ENCODE data around the gene PPIP5K1. TPM values are rescaled to one million over a fixed set of nuclear protein-coding genes. Genes with fewer than 3 reads are reported as not detected.

Gene PPIP5K1

GRCh38 chr15:43487271-43487895 lies 102.6 kb downstream of the PPIP5K1 start:
- H4K5ac ChIP-seq (ENCODE audit: low read length), result no peak overlapping the region
- H3K27ac ChIP-seq (ENCODE audit: low read depth, low read length), result no peak overlapping the region
- H3K79me1 ChIP-seq (ENCODE audit: low read length), result peaks cover 3% of the 10 kb centered on the region
- peaks cover 5% of the 10 kb centered on the region for H3K4me1 ChIP-seq (ENCODE audit: control insufficient read depth, low read depth, low read length)
- H3K56ac ChIP-seq (ENCODE audit: low read length), result no peak overlapping the region
- H3K4me2 ChIP-seq (ENCODE audit: low read length), result no peak overlapping the region
- H3K79me2 ChIP-seq (ENCODE audit: control insufficient read depth, insufficient read depth, low read length), result peaks cover 5% of the 10 kb centered on the region
- H3K23ac ChIP-seq (ENCODE audit: low read length), result no peak overlapping the region
- no peak overlapping the region for H4K8ac ChIP-seq (ENCODE audit: low read depth, low read length)
- no peak overlapping the region for H3K4me3 ChIP-seq (ENCODE audit: low read length)
- H3K18ac ChIP-seq (ENCODE audit: low read length), result no peak overlapping the region
- DNase-seq, result no peak
- no peak overlapping the region for H2BK5ac ChIP-seq (ENCODE audit: low read length)
- H2AK5ac ChIP-seq (ENCODE audit: low read length), result no peak overlapping the region
- no peak overlapping the region for H2BK120ac ChIP-seq (ENCODE audit: low read depth, low read length)
- H3K9ac ChIP-seq (ENCODE audit: low read length), result no peak overlapping the region
- no peaks in the 10 kb centered on the region for H3K27me3 ChIP-seq (ENCODE audit: insufficient read depth, low read length, poor library complexity)
- peaks cover 1% of the 10 kb centered on the region for H3K36me3 ChIP-seq (ENCODE audit: control insufficient read depth, insufficient read depth, low read length)
- no CpG with 5 or more reads among the region's 6 CpGs for WGBS (ENCODE audit: extremely low coverage, insufficient coverage, low lambda C conversion rate)
- H2BK15ac ChIP-seq (replicated peaks; ENCODE audit: low read depth), result no peak overlapping the region
- H3K4ac ChIP-seq (ENCODE audit: low read depth, low read length), result no peak overlapping the region

GRCh38 chr15:43484455-43484854 lies 105.6 kb downstream of the PPIP5K1 start:
- Histone ChIP-seq H3K4me2 (ENCODE audit: low read length) (no peak overlapping the region), H3K36me3 (ENCODE audit: control insufficient read depth, insufficient read depth, low read length) (peaks cover 4% of the 10 kb centered on the region), H3K4me1 (ENCODE audit: control insufficient read depth, low read depth, low read length) (no peaks in the 10 kb centered on the region), H3K4me3 (ENCODE audit: low read length) (no peak overlapping the region), H3K79me1 (ENCODE audit: low read length) (no peaks in the 10 kb centered on the region), H4K8ac (ENCODE audit: low read depth, low read length) (no peak overlapping the region), H2BK5ac (ENCODE audit: low read length) (no peak overlapping the region), H2BK15ac (replicated peaks; ENCODE audit: low read depth) (no peak overlapping the region), H3K27me3 (ENCODE audit: insufficient read depth, low read length, poor library complexity) (no peaks in the 10 kb centered on the region), H4K5ac (ENCODE audit: low read length) (no peak overlapping the region), H3K56ac (ENCODE audit: low read length) (no peak overlapping the region), H2BK120ac (ENCODE audit: low read depth, low read length) (no peak overlapping the region), H3K79me2 (ENCODE audit: control insufficient read depth, insufficient read depth, low read length) (no peaks in the 10 kb centered on the region), H3K27ac (ENCODE audit: low read depth, low read length) (no peak overlapping the region), H2AK5ac (ENCODE audit: low read length) (no peak overlapping the region), H3K18ac (ENCODE audit: low read length) (no peak overlapping the region), H3K9ac (ENCODE audit: low read length) (no peak overlapping the region), H3K23ac (ENCODE audit: low read length) (no peak overlapping the region), H3K4ac (ENCODE audit: low read depth, low read length) (no peak overlapping the region)
- WGBS (ENCODE audit: extremely low coverage, insufficient coverage, low lambda C conversion rate), result no CpG with 5 or more reads among the region's 2 CpGs
- DNase-seq, result no peak

Small RNA genes lying within 50 kb of the gene (small RNA-seq; reads per million reads assigned to genes)
- gene RNU6-554P (ENCODE audit: insufficient read depth) (not detected), gene RNU6-610P (ENCODE audit: insufficient read depth) (not detected)

Measured in mesendoderm (in vitro differentiated cells).